ENCODE data around the gene JAZF1. TPM values are rescaled to one million over a fixed set of nuclear protein-coding genes. Genes with fewer than 3 reads are reported as not detected.

JAZF1 gene
- 21.2 and 36.6 TPM in 2 replicates for total RNA-seq (2014; rRNA removed; shearing (Covaris generic))

DNA sequence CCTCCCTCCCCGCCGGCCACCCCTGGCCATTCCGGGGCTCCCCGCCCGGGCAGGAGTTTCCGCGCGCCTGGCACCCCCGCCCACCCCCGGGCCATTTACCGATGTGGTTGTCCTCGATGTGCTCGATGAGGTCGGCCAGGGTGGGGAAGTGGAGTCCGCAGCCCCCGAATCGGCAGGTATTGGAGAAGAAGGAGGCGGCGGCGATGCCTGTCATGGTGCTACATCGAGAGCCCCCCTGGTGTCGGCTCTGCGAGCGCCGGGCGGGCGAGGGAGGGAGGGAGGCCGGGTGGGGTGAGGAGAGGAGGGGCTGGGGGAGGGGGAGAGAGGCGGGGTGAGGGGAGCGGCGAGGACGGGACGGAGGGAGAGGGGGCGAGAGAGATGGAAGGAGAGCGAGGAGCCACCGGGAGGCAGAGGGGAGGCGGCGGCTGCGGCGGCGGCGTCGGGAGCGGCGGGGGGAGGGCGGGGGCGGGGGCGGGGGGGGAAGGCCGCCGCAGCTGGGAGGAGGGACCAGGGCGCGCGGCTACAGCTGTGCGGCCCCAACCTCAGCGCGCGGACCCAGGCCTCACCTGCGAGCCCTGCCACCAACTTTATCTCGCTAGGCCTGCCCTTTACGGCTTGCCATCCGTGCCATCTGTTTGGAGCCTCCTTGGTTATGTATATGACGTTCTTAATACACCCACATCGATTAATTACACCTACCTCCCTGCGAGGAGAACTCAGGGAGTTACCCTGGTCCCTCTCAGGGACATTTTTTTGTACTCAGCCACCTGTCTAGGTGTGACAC, at the start of gene JAZF1:
Gene JAZF1 (minus strand): TSS at position 432 of the 784 bp plus-strand sequence.
- peaks cover 7% of the 10 kb centered on the region; the same call in 1 of the 2 replicates for H3K36me3 ChIP-seq
- H3K9me3 ChIP-seq (replicated peaks), result no peaks in the 10 kb centered on the region; the same call in 1 of the 2 replicates
- H3K4me1 ChIP-seq (replicated peaks), result peaks cover 28% of the 10 kb centered on the region
- H3K27ac ChIP-seq, result no peak within 1 kb of the TSS
- DNase-seq (ENCODE audit: low read depth in 1 of 2, low spot score in 2 of 2), result peak; percentile 29 to 81
- no peaks in the 10 kb centered on the region for H3K27me3 ChIP-seq (replicated peaks)
- peak within 1 kb of the TSS; percentile 70 for H3K4me3 ChIP-seq

DNA sequence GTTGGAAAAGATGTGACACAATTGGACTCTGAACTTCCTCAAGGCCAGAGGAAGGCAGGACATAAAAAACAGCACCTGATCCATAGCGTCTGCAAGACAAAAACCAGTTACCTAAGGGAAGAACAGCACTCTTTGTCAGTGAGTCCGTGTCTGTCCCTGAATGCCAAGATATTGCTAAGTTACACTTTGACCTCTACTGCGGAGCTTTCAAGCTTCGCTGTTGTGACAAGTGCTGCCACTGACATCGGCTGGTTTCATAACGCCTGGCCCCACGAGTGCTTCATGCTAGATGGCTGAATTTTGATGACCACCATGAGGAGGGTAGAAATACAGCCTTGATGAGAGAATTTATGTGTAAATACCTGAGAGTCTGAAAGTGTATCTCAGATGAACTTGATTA, 49.7 kb upstream of the JAZF1 start:
- no peaks in the 10 kb centered on the region for H3K4me1 ChIP-seq (replicated peaks)
- H3K27me3 ChIP-seq (replicated peaks), result no peaks in the 10 kb centered on the region
- no peaks in the 10 kb centered on the region for H3K36me3 ChIP-seq
- no peak overlapping the region for H3K27ac ChIP-seq
- DNase-seq (ENCODE audit: low read depth in 1 of 2, low spot score in 2 of 2), result no peak
- H3K4me3 ChIP-seq, result no peak overlapping the region
- H3K9me3 ChIP-seq (replicated peaks), result no peaks in the 10 kb centered on the region

DNA sequence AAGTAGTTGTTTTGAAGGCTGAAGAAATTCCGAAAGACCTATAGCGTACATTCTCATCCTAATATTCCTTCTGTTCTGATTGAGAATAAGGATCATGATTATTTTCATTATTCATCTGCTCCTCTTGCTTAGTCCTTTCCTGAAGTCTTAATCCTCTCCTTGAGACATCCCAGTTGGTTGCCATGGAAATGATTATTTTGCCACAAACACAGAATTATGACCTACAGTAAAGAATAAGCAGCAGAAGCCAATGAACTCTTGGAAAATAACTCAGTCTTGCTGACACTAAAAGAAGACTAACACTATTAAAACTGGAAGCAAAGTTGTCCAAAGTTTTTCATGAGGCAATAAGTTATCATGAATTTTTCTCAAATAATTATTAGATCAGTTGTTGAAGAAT, 47.8 kb upstream of the JAZF1 start:
- no peaks in the 10 kb centered on the region for H3K27me3 ChIP-seq (replicated peaks)
- no peak for DNase-seq (ENCODE audit: low read depth in 1 of 2, low spot score in 2 of 2)
- no peak overlapping the region for H3K4me3 ChIP-seq
- no peaks in the 10 kb centered on the region for H3K36me3 ChIP-seq
- no peaks in the 10 kb centered on the region for H3K9me3 ChIP-seq (replicated peaks)
- H3K27ac ChIP-seq, result no peak overlapping the region
- no peaks in the 10 kb centered on the region for H3K4me1 ChIP-seq (replicated peaks)

DNA sequence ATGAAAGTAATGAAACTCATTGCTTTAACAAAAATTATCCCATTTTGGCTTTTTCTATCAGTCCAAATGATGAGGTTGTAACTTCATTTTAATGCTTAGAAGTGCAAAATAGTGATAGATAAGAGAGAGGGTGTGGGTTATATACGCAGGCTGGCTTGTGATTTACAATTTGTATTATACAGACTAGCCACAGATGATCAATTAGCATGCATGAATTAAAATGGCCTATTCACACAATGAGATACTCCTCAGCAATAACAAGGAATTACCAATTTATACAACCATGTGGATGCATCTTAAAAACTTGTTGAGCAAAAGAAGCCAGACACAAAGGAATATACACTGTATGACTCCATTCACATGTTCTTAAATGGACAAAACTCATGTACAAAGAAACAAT, 45.4 kb upstream of the JAZF1 start:
- no peak overlapping the region for H3K27ac ChIP-seq
- no peaks in the 10 kb centered on the region for H3K4me1 ChIP-seq (replicated peaks)
- H3K27me3 ChIP-seq (replicated peaks), result no peaks in the 10 kb centered on the region
- no peaks in the 10 kb centered on the region for H3K9me3 ChIP-seq (replicated peaks)
- H3K36me3 ChIP-seq, result no peaks in the 10 kb centered on the region
- no peak overlapping the region for H3K4me3 ChIP-seq
- no peak for DNase-seq (ENCODE audit: low read depth in 1 of 2, low spot score in 2 of 2)

DNA sequence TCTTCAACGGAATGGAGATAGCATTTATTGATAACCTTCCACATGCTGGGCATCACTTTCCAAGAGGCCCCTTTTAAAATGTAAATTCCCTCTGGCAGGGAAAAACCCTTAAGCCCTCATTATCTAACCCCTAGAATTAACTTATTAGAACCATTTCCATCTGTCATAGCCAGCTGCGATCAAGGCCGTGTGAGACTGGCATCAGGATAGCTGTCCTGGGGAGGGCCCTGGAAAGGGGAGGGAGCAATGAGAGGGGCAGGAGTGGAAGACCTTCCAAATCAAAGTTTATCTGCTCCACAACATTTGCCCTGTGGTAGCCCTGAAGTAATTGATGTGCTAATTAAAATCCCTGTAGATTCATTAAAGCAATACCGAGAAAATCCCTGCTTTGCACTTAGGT, 45.0 kb upstream of the JAZF1 start:
- Histone ChIP-seq H3K4me1 (replicated peaks) (no peaks in the 10 kb centered on the region), H3K36me3 (no peaks in the 10 kb centered on the region), H3K4me3 (no peak overlapping the region), H3K27ac (no peak overlapping the region), H3K9me3 (replicated peaks) (no peaks in the 10 kb centered on the region), H3K27me3 (replicated peaks) (no peaks in the 10 kb centered on the region)
- no peak for DNase-seq (ENCODE audit: low read depth in 1 of 2, low spot score in 2 of 2)

DNA sequence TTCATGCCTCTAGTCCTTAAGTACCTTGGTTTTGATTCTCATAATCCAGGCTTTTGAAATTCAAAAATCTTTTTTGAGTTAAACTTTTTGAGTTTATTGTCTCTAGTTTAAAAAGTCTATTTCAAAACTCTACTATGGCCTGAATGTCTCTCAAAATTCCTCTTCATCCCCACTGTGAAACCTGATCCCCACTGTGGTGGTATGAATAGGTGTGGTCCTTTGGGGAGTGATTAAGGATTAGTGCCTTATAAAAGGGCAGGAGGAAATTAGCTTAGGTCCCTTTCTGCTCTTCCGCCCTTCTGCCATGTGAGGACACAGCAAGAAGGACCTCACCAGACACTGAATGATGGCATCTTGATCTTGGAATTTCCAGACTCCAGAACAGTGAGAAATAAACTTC, 44.1 kb upstream of the JAZF1 start:
- Histone ChIP-seq H3K9me3 (replicated peaks) (no peaks in the 10 kb centered on the region), H3K4me3 (no peak overlapping the region), H3K4me1 (replicated peaks) (no peaks in the 10 kb centered on the region), H3K27ac (no peak overlapping the region), H3K27me3 (replicated peaks) (no peaks in the 10 kb centered on the region; the same call in 1 of the 2 replicates), H3K36me3 (no peaks in the 10 kb centered on the region)
- no peak for DNase-seq (ENCODE audit: low read depth in 1 of 2, low spot score in 2 of 2)

DNA sequence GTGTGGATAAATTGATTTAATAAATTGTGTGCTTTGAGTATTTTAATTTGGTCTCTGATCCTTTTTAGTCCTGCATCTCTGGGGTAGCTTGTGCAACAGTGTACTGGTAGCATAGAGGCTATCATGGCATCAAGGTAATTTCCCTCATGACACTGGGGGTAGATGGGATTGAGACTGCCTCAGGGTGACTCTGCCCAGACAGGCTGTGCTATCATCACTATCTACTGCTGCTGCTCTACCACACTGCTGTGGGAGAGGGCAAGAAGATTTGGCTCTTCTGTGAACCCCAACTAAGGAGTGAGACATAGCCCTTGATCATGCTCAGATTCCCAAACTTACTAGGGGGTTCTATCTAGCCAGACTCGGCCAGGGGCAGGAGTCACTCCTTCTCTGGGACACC, 43.6 kb upstream of the JAZF1 start:
- DNase-seq (ENCODE audit: low read depth in 1 of 2, low spot score in 2 of 2), result no peak
- Histone ChIP-seq H3K4me3 (no peak overlapping the region), H3K27me3 (replicated peaks) (no peaks in the 10 kb centered on the region; the same call in 1 of the 2 replicates), H3K27ac (no peak overlapping the region), H3K36me3 (no peaks in the 10 kb centered on the region), H3K4me1 (replicated peaks) (no peaks in the 10 kb centered on the region), H3K9me3 (replicated peaks) (no peaks in the 10 kb centered on the region)

DNA sequence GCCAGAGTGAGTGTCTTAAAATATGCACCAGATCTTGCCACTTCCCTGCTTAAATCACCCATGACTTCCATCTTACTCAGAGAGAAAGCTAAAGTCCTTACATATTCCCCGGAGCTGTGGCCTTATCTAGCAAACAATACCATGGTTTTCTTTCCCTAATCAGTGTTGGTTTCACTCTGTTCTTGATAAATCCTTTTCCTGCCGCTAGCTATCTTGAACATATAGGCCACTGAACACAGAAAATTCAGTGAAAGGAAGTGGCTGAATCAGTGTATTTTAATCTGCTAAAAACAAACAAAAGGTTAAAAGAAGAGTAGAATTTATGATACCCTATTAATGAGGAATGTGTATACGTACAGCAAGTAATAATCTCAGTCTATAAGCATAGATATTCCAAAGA, 42.0 kb upstream of the JAZF1 start:
- Histone ChIP-seq H3K9me3 (replicated peaks) (no peaks in the 10 kb centered on the region), H3K36me3 (no peaks in the 10 kb centered on the region), H3K27ac (no peak overlapping the region), H3K4me3 (no peak overlapping the region), H3K27me3 (replicated peaks) (no peaks in the 10 kb centered on the region; the same call in 1 of the 2 replicates), H3K4me1 (replicated peaks) (no peaks in the 10 kb centered on the region)
- no peak for DNase-seq (ENCODE audit: low read depth in 1 of 2, low spot score in 2 of 2)

DNA sequence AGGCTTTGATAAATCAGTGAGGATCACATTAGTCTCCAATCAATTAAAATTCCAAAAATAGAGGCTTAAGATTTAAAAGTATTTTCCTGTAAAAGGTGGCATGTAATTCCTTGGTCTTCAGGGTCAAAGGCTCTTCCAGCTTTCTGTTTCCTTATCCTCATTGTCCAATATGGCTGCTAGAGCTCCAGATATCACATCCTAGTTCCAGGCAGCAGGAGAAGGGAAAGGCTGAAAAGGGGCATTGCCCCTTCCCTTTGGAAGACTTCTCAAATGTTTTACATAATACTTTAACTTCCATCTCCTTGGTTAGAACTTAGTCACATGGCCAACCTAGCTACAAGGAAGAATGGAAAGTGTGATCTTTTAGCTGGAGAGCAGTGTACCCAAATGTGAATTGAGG, 39.2 kb upstream of the JAZF1 start:
- Histone ChIP-seq H3K4me1 (replicated peaks) (no peaks in the 10 kb centered on the region), H3K27ac (no peak overlapping the region), H3K27me3 (replicated peaks) (no peaks in the 10 kb centered on the region; the same call in 1 of the 2 replicates), H3K4me3 (no peak overlapping the region), H3K36me3 (no peaks in the 10 kb centered on the region), H3K9me3 (replicated peaks) (no peaks in the 10 kb centered on the region)
- DNase-seq (ENCODE audit: low read depth in 1 of 2, low spot score in 2 of 2), result no peak

DNA sequence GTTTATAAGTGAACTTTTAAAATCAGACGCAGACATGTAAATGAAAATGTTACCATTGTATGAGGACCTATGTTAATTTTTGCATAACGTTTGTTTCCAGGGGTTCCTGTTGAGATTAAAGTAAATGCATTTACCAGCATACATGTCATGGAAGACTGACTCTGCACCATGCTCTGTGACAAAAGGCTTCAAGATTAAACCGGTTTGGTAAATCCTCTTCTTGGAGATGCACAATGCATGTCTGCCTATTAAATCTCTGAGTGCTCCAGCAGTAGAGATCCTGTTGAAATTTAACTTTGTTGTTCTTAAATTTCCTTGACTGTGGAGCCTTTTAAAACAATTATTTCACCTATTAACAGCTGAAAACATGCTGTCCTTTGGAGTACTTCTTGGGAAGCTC, 36.5 kb upstream of the JAZF1 start:
- Histone ChIP-seq H3K27ac (no peak overlapping the region), H3K4me1 (replicated peaks) (no peaks in the 10 kb centered on the region), H3K9me3 (replicated peaks) (no peaks in the 10 kb centered on the region), H3K36me3 (no peaks in the 10 kb centered on the region), H3K27me3 (replicated peaks) (no peaks in the 10 kb centered on the region; the same call in 1 of the 2 replicates), H3K4me3 (no peak overlapping the region)
- no peak for DNase-seq (ENCODE audit: low read depth in 1 of 2, low spot score in 2 of 2)

DNA sequence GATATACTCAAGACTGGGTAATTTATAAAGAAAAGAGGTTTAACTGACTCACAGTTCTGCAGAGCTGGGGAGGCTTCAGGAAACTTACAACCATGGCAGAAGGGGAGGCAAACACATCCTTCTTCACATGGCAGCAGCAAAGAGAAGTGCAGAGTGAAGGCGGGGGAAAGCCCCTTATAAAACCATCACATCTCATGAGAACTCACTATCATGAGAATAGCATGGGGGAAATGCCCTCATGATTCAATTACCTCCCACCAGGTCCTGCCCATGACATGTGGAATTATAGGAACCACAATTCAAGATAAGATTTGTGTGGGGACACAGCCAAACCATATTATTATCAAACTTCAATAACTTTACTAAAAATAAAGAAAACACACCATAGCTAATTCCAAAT, 30.4 kb upstream of the JAZF1 start:
- no peak overlapping the region for H3K27ac ChIP-seq
- peaks cover 24% of the 10 kb centered on the region for H3K4me1 ChIP-seq (replicated peaks)
- H3K36me3 ChIP-seq, result no peaks in the 10 kb centered on the region
- H3K4me3 ChIP-seq, result no peak overlapping the region
- DNase-seq (ENCODE audit: low read depth in 1 of 2, low spot score in 2 of 2), result no peak
- H3K9me3 ChIP-seq (replicated peaks), result no peaks in the 10 kb centered on the region
- H3K27me3 ChIP-seq (replicated peaks), result no peaks in the 10 kb centered on the region

DNA sequence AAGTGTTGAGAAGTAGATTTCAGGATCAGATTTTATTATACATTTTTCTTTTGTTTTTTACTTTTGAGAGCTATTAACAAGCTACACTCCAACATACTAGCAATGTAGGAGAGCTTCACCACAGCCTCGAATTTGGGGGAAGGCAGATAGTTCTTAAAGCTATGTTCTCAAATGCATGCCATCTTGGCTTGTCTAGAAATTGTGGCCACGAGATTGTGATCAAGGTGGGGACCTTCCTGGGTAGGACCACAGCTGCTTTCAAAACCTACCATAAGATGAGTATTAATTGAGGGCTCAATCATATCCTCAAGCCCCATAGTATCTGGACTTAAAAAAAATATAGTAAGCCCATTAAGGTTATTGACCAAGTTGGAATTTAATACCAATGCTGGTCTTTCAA, 27.9 kb upstream of the JAZF1 start:
- Histone ChIP-seq H3K27ac (0 out of 2 replicates have a peak overlapping the region, but pooled peaks have one; percentile 51), H3K36me3 (no peaks in the 10 kb centered on the region), H3K9me3 (replicated peaks) (no peaks in the 10 kb centered on the region), H3K4me3 (no peak overlapping the region), H3K4me1 (replicated peaks) (peaks cover 27% of the 10 kb centered on the region), H3K27me3 (replicated peaks) (no peaks in the 10 kb centered on the region)
- DNase-seq (ENCODE audit: low read depth in 1 of 2, low spot score in 2 of 2), result no peak

DNA sequence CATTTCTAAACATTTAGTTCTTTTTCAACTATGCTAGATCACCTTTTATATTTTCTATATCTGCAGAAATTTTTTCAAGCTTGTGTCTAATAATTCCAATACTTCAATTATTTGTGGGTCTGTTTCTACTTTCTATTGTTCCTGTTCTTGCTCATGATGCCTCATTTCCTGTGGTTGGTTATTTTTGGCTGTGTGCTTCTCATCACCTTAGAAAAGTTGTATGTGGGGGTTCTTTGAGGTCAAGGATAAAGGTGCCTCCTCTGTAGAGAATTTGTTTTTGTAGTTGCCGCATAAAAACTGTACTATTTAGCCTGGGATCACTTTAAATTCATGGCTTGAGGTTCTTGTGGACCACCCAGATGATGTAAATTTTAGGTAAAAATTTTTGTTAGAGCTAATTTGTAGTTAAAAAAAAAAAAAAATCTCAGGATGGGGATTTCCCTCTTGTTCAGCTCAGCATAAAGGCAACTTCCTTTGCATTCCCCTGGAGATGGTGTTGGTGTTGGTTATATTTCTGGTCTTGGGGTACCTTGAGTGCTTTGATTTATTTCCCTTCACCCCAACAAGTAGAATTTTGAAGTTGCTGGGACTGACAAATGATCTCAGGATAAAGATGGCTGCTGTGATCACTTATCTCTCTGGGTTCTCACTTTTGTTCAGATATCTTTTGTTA, 27.0 kb upstream of the JAZF1 start:
- Histone ChIP-seq H3K4me1 (replicated peaks) (peaks cover 27% of the 10 kb centered on the region), H3K27ac (peak overlapping the region; percentile 51), H3K27me3 (replicated peaks) (no peaks in the 10 kb centered on the region), H3K36me3 (no peaks in the 10 kb centered on the region), H3K4me3 (no peak overlapping the region), H3K9me3 (replicated peaks) (no peaks in the 10 kb centered on the region)
- DNase-seq (ENCODE audit: low read depth in 1 of 2, low spot score in 2 of 2), result peak; percentile 48 to 86

DNA sequence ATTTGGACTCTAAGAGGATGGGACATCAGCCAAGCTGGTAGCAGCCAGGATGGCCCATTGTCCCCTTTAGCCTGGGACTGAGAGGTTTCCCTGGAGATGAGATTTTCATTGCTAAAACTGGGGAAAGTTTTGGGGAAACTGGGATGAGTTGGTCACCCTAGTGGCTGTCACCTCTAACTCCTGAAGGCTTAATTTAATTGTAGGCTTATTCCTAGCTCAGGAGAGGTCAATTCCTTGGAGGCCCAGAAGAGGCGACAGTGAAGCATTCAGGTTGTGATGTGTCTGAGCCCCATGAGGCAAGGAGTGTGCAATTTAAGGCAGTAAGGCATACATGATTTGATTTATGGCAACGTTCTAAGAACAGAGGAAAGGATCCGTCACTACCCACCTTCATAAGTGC, 24.9 kb upstream of the JAZF1 start:
- no peak for DNase-seq (ENCODE audit: low read depth in 1 of 2, low spot score in 2 of 2)
- Histone ChIP-seq H3K27ac (no peak overlapping the region), H3K9me3 (replicated peaks) (no peaks in the 10 kb centered on the region), H3K4me1 (replicated peaks) (peaks cover 27% of the 10 kb centered on the region), H3K4me3 (no peak overlapping the region), H3K27me3 (replicated peaks) (no peaks in the 10 kb centered on the region), H3K36me3 (no peaks in the 10 kb centered on the region)
